ENCODE measurements around the gene FGF21. TPM values are rescaled to one million over a fixed set of nuclear protein-coding genes. Genes with fewer than 3 reads are reported as not detected.

Gene FGF21
- polyA plus RNA-seq, 2 of the 4 experiments (the other 2 are of a cell fraction): 0.06 TPM; not detected in 1

- DNase-seq (ENCODE audit: low read depth in 1 of 2, low spot score in 1 of 2) (no peak), ATAC-seq (no peak), FAIRE-seq (no peak)
- ChIA-PET POLR2A (no interaction called here), CTCF (interaction anchor here (0.5 to 3.7 kb wide), 5 partner anchors 10 to 193 kb away, joined by 3 to 35 read pairs (median 4); partner anchors contain the start of gene HSD17B14)
- peaks cover 10% of the 10 kb centered on the region for H3K4me1 ChIP-seq
- no peak overlapping the region for H3K4me2 ChIP-seq
- no peak overlapping the region for H3K4me3 ChIP-seq
- 81% methylated on average over 12 of the region's 12 CpGs for WGBS (ENCODE audit: missing lambda C conversion rate)
- H3K27ac ChIP-seq: no peak overlapping the region
- TF ChIP-seq MAFK (IDR thresholded peaks at IDR 0.05; ENCODE audit: partially characterized antibody) (no peak), PHF8 (IDR thresholded peaks at IDR 0.05; ENCODE audit: borderline replicate concordance, low read depth) (no peak), HMGXB4 (CRISPR knock-in tag; IDR thresholded peaks at IDR 0.05; ENCODE audit: borderline replicate concordance) (no peak), CEBPB (IDR thresholded peaks at IDR 0.05) (no peak)
- H3K9me3 ChIP-seq: no peaks in the 10 kb centered on the region
These were observed 22.4 kb downstream of the FGF21 start for GRCh38 chr19:48777720-48778119.

- WGBS (ENCODE audit: missing lambda C conversion rate): 60% methylated on average over 1 of the region's 1 CpG
- DNase-seq (ENCODE audit: low read depth in 1 of 2, low spot score in 1 of 2) (no peak), FAIRE-seq (no peak), ATAC-seq (peak in 1 of 2 experiments; percentile 10; a peak in 1 of 6 replicates)
- no peak overlapping the region for H3K4me3 ChIP-seq
- peaks cover 10% of the 10 kb centered on the region for H3K4me1 ChIP-seq
- H3K9me3 ChIP-seq: no peaks in the 10 kb centered on the region
- no peak overlapping the region for H3K27ac ChIP-seq
- CTCF ChIA-PET: interaction anchor here (0.5 to 6.5 kb wide), 13 partner anchors 8 to 192 kb away, joined by 3 to 35 read pairs (median 4); partner anchors contain the start of gene CA11
- H3K4me2 ChIP-seq: no peak overlapping the region
- TF ChIP-seq RFX5 (IDR thresholded peaks at IDR 0.05): no peak
- TF ChIP-seq MAFK (IDR thresholded peaks at IDR 0.05; ENCODE audit: partially characterized antibody): no peak
- no peak for TF ChIP-seq KDM1A (IDR thresholded peaks at IDR 0.05; ENCODE audit: low read depth)
- no peak for TF ChIP-seq TP53 (CRISPR knock-in tag; IDR thresholded peaks at IDR 0.05)
- no peak for TF ChIP-seq FOXS1 (CRISPR knock-in tag; IDR thresholded peaks at IDR 0.05)
- TF ChIP-seq MAZ (IDR thresholded peaks at IDR 0.05; ENCODE audit: borderline replicate concordance, low read depth, low read length): no peak
- POLR2A ChIA-PET: interaction anchor here (1.0 kb wide), 1 partner anchor 41 kb away, joined by 3 read pairs; no protein-coding TSS in a partner anchor
These were observed 24.3 kb downstream of the FGF21 start for GRCh38 chr19:48779636-48780035.

- no peak overlapping the region for H3K4me3 ChIP-seq
- TF ChIP-seq EHMT2 (IDR thresholded peaks at IDR 0.05; ENCODE audit: low read depth) (no peak), FOSL2 (IDR thresholded peaks at IDR 0.05) (peak; percentile 38; the same call in 1 of the 2 replicates), FOSL2 (CRISPR knock-in tag; IDR thresholded peaks at IDR 0.05) (peak; percentile 75), BCL3 (IDR thresholded peaks at IDR 0.05) (no peak), MAX (IDR thresholded peaks at IDR 0.05) (peak; percentile 61; the same call in 1 of the 2 replicates), CHD4 (IDR thresholded peaks at IDR 0.05; ENCODE audit: borderline replicate concordance) (no peak), NPAS2 (CRISPR knock-in tag; IDR thresholded peaks at IDR 0.05; ENCODE audit: borderline replicate concordance) (no peak), USF2 (IDR thresholded peaks at IDR 0.05) (peak; percentile 78), MAFK (IDR thresholded peaks at IDR 0.05; ENCODE audit: partially characterized antibody) (peak; percentile 38), HOXB5 (CRISPR knock-in tag; IDR thresholded peaks at IDR 0.05) (peak; percentile 78; the same call in 1 of the 2 replicates), E2F6 (IDR thresholded peaks at IDR 0.05; ENCODE audit: borderline replicate concordance, low read depth) (peak; percentile 11; the same call in 1 of the 2 replicates), ESRRA (IDR thresholded peaks at IDR 0.05; ENCODE audit: borderline replicate concordance, low read length) (no peak), POLR2A (IDR thresholded peaks at IDR 0.05; ENCODE audit: low read length) (no peak), CBX8 (IDR thresholded peaks at IDR 0.05) (no peak)
- POLR2A ChIA-PET: no interaction called here
- DNase-seq (ENCODE audit: low read depth in 1 of 2, low spot score in 1 of 2) (peak in 1 of 2 experiments; percentile 62), ATAC-seq (peak in 1 of 2 experiments; percentile 13; a peak in 3 of 6 replicates), FAIRE-seq (no peak)
- H3K27ac ChIP-seq: 0 out of 6 replicates have a peak overlapping the region, but pooled peaks of 1 of the 2 experiments have one; percentile 29
- no peaks in the 10 kb centered on the region for H3K9me3 ChIP-seq
- peaks cover 10% of the 10 kb centered on the region for H3K4me1 ChIP-seq
- 66% methylated on average over 14 of the region's 14 CpGs for WGBS (ENCODE audit: missing lambda C conversion rate)
- peak overlapping the region; percentile 23 for H3K4me2 ChIP-seq
- CTCF ChIA-PET: interaction anchor here (0.5 to 17.2 kb wide), 10 partner anchors 7 to 414 kb away, joined by 3 to 927 read pairs (median 6); partner anchors contain the start of genes GYS1, HSD17B14 and RUVBL2
These were observed 25.5 kb downstream of the FGF21 start for GRCh38 chr19:48780631-48781391.

Measured in A549 (cell line).